Testis (tissue), 2 donors: ENCODE data around the gene RNF38.

Experiments
- POLR2A ChIP-seq: fragments of 450-650 bp; IDR thresholded peaks from one replicate; pipeline ENCODE4 v1.6.1; 2017; ENCODE audit warnings: antibody characterized with exemption, mild to moderate bottlenecking, moderate library complexity
- TF ChIP-seq, protein P1 (sequence below), 3 experiments: fragments of 450-650 bp in 2 of 3; fragments of 200-600 bp in 1 of 3; sonication (generic) in 1 of 3; IDR thresholded peaks; one replicate each; pipeline ENCODE4 v1.5.1; 2016 to 2019; ENCODE audit warnings: antibody characterized with exemption in 3 of 3, mild to moderate bottlenecking in 2 of 3, moderate library complexity in 1 of 3

DNA sequence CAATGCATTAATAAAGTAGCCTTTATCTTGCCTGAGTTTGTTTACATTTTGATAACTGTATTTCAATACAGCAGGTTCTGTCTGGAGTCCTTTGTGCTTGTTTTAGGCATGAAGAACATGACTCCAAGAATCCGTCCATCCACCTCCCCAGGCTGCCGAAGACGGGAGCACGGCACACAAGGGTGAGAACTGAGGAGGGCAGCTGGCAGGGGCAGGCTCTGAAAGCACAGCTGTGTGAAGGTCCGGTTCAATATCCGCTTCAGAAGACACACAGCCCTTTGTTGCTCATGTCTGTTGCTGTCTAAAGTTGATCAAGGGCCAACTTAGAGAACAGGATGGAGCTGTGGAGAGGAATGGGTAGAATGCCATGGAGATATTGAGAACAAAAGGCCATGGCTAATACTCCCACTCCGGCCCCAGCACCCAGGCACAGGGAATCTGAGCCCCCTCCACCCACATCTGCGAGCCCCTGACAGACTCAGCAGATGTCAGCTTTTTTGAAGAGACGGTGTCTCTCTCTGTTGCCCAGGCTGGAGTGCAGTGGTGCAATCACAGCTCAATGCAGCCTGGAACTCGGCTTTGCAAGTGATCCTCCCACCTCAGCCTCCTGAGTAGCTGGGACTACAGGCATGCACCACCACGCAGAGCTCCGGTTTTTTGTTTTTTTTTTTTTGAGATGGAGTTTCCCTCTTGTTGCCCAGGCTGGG lies 83.3 kb downstream of the RNF38 start:
- TF ChIP-seq, protein P1, sequence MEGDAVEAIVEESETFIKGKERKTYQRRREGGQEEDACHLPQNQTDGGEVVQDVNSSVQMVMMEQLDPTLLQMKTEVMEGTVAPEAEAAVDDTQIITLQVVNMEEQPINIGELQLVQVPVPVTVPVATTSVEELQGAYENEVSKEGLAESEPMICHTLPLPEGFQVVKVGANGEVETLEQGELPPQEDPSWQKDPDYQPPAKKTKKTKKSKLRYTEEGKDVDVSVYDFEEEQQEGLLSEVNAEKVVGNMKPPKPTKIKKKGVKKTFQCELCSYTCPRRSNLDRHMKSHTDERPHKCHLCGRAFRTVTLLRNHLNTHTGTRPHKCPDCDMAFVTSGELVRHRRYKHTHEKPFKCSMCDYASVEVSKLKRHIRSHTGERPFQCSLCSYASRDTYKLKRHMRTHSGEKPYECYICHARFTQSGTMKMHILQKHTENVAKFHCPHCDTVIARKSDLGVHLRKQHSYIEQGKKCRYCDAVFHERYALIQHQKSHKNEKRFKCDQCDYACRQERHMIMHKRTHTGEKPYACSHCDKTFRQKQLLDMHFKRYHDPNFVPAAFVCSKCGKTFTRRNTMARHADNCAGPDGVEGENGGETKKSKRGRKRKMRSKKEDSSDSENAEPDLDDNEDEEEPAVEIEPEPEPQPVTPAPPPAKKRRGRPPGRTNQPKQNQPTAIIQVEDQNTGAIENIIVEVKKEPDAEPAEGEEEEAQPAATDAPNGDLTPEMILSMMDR (IDR thresholded peaks at IDR 0.05): no peak
- TF ChIP-seq POLR2A: no peak
